ENCODE data around the gene CADPS2. TPM values are rescaled to one million over a fixed set of nuclear protein-coding genes. Genes with fewer than 3 reads are reported as not detected.

CADPS2 gene
- total and polyA plus RNA-seq, 2 of the 8 experiments (the other 6 are each of a cell fraction or from before 2014, with no cell fraction given) = 8.9 to 22.3 TPM

- CTCF ChIA-PET (ENCODE audit: partially characterized antibody) = interaction anchor here (1.7 to 2.0 kb wide), 4 partner anchors 14 to 177 kb away, joined by 4 to 6 read pairs (median 4); no protein-coding TSS in a partner anchor
- H2AFZ ChIP-seq (ENCODE audit: low read length) = no peak overlapping the region
Observed at GRCh38 chr7:122350701-122351100, 535.6 kb downstream of the CADPS2 start.

More at GRCh38 chr7:122350701-122351100, 535.6 kb downstream of the CADPS2 start:
- no peak overlapping the region for H2BK12ac ChIP-seq (ENCODE audit: low read depth, low read length)
- no peak overlapping the region for H3K27ac ChIP-seq (ENCODE audit: low read depth, low read length)
- H4K91ac ChIP-seq (replicated peaks; ENCODE audit: insufficient read length, low read length) = no peak overlapping the region
- no peak overlapping the region for H3K56ac ChIP-seq (replicated peaks; ENCODE audit: insufficient read length, low read depth, low read length)
- no peak overlapping the region for H4K8ac ChIP-seq (ENCODE audit: extremely low read depth, insufficient read depth, low read length)
- no peak overlapping the region for H2BK5ac ChIP-seq (ENCODE audit: low read depth, low read length)
- H4K20me1 ChIP-seq (replicated peaks in 1 of 2; ENCODE audit: control insufficient read depth in 1 of 2, insufficient read depth in 2 of 2, low read length in 2 of 2) = no peaks in the 10 kb centered on the region
- H4K5ac ChIP-seq (ENCODE audit: insufficient read length, low read depth, low read length) = no peak overlapping the region
- DNase-seq (ENCODE audit: low read depth in 1 of 2, low spot score in 2 of 2) = no peak
- no peak overlapping the region; the same call in 1 of the 2 replicates for H3K18ac ChIP-seq (ENCODE audit: extremely low read depth, low read length)
- H3K27me3 ChIP-seq (replicated peaks in 1 of 4; ENCODE audit: control insufficient read depth in 3 of 4, extremely low read depth in 1 of 4, insufficient read depth in 3 of 4, low read length in 3 of 4) = no peaks in the 10 kb centered on the region
- H2BK120ac ChIP-seq (replicated peaks; ENCODE audit: low read depth, low read length) = no peak overlapping the region
- no peaks in the 10 kb centered on the region for H3K9me3 ChIP-seq (ENCODE audit: insufficient read depth in 2 of 2, low read depth in 1 of 2, low read length in 1 of 2)
- no peak overlapping the region for H2AK5ac ChIP-seq (ENCODE audit: low read depth, low read length)
- TF ChIP-seq RAD21 (IDR thresholded peaks at IDR 0.05 in 1 of 2, conservative IDR thresholded peaks at IDR 0.05 in 1 of 2; ENCODE audit: low read depth in 2 of 2, low read length in 2 of 2) (peak in 1 of 2 experiments; percentile 37; a peak in 3 of 4 replicates), TBP (IDR thresholded peaks at IDR 0.05; ENCODE audit: low read depth, low read length) (no peak), CTCF (IDR thresholded peaks at IDR 0.05; ENCODE audit: control extremely low read depth in 1 of 3, insufficient read depth in 1 of 3, low read depth in 1 of 3, low read length in 3 of 3) (peak in 1 of 3 experiments; percentile 11; a peak in 1 of 4 replicates)
- H3K23ac ChIP-seq (ENCODE audit: insufficient read length) = no peak overlapping the region
- H3K14ac ChIP-seq (ENCODE audit: insufficient read length) = no peak overlapping the region
- no peak for FAIRE-seq
- H3K79me2 ChIP-seq (ENCODE audit: control insufficient read depth in 1 of 2, insufficient read depth in 2 of 2, low read length in 2 of 2) = no peaks in the 10 kb centered on the region
- no peaks in the 10 kb centered on the region for H3K79me1 ChIP-seq (ENCODE audit: low read depth, low read length)
- no peaks in the 10 kb centered on the region for H3K36me3 ChIP-seq (ENCODE audit: control insufficient read depth in 2 of 4, insufficient read depth in 4 of 4, low read length in 3 of 4)
- peaks cover 0 to 5% (median 2%) of the 10 kb centered on the region in 4 experiments; a peak in 2 of 7 replicates for H3K4me1 ChIP-seq (replicated peaks in 1 of 4; ENCODE audit: control insufficient read depth in 3 of 4, insufficient read depth in 4 of 4, low read length in 3 of 4)
- 78% methylated on average over 3 of the region's 3 CpGs; no CpG with 5 or more reads in 1 of the 2 experiments for WGBS, 2 experiments (ENCODE audit: extremely low coverage in 1 of 2, insufficient coverage in 1 of 2, insufficient read length in 1 of 2, insufficient replicate concordance in 2 of 2, low coverage in 1 of 2, low lambda C conversion rate in 2 of 2, missing lambda C conversion rate in 1 of 2)
- no peak overlapping the region for H2BK20ac ChIP-seq (ENCODE audit: low read length)
- H2BK15ac ChIP-seq (ENCODE audit: low read length) = no peak overlapping the region
- H3K4me3 ChIP-seq (ENCODE audit: extremely low read depth in 1 of 4, insufficient read depth in 2 of 4, low read depth in 3 of 4, low read length in 4 of 4) = no peak overlapping the region
- POLR2A ChIA-PET (ENCODE audit: partially characterized antibody) = no interaction called here
- H3K23me2 ChIP-seq (ENCODE audit: low read depth, low read length) = no peaks in the 10 kb centered on the region
- no peak overlapping the region for H3K4ac ChIP-seq (replicated peaks; ENCODE audit: insufficient read length, low read depth, low read length)
- H3K4me2 ChIP-seq (ENCODE audit: insufficient read depth in 1 of 2, low read depth in 2 of 2, low read length in 2 of 2) = no peak overlapping the region
- no peak overlapping the region for H3K9ac ChIP-seq (replicated peaks in 1 of 4; ENCODE audit: extremely low read depth in 1 of 4, low read depth in 3 of 4, low read length in 3 of 4)

Data from H1 (cell line).